ENCODE measurements around the gene GPC4. TPM values are rescaled to one million over a fixed set of nuclear protein-coding genes. Genes with fewer than 3 reads are reported as not detected.
A peak's percentile ranks its signal among the peaks of the same experiment; 100 is the strongest.

GPC4 gene
- total RNA-seq, 1 experiment from 2014 or later, result 26.2 TPM

DNA sequence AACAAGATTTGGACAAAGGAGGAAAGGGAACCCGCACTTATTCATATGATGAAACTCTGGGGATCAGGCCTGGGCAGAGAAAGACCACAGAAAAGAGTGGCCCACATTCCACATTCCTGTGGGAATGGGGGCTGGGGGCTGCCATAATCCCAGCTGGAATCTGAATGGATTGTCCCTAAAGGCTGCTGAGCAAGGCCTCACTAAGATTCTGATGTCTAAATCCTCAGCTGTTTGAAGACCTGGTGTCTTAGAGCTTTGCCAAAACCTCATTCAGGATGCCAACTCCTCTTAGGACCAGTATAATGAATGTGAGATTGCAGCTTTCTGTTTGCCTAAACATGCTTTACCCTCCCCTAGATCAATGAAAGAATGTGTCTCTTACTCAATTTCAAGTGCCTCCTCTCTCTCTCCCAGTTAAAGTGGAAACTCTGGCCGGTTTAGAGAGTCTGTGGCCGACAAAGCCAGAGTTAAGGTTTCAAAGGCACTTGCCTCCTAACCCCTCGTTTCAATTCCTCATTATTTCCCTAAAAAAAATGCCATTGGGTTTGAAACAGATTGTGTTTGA lies 33.3 kb upstream of the GPC4 start:
- CTCF ChIA-PET, result no interaction called here
- H3K9me3 Mint-ChIP-seq (ENCODE audit: low read depth, unreplicated experiment), result no peaks in the 10 kb centered on the region
- no peaks in the 10 kb centered on the region for H3K4me1 Mint-ChIP-seq (ENCODE audit: low read depth, unreplicated experiment)
- H3K4me3 Mint-ChIP-seq (ENCODE audit: low read depth, unreplicated experiment), result no peak overlapping the region
- peaks cover 7% of the 10 kb centered on the region for H3K36me3 Mint-ChIP-seq (ENCODE audit: insufficient read depth, unreplicated experiment)
- DNase-seq, result no peak
- TF ChIP-seq, protein P1, sequence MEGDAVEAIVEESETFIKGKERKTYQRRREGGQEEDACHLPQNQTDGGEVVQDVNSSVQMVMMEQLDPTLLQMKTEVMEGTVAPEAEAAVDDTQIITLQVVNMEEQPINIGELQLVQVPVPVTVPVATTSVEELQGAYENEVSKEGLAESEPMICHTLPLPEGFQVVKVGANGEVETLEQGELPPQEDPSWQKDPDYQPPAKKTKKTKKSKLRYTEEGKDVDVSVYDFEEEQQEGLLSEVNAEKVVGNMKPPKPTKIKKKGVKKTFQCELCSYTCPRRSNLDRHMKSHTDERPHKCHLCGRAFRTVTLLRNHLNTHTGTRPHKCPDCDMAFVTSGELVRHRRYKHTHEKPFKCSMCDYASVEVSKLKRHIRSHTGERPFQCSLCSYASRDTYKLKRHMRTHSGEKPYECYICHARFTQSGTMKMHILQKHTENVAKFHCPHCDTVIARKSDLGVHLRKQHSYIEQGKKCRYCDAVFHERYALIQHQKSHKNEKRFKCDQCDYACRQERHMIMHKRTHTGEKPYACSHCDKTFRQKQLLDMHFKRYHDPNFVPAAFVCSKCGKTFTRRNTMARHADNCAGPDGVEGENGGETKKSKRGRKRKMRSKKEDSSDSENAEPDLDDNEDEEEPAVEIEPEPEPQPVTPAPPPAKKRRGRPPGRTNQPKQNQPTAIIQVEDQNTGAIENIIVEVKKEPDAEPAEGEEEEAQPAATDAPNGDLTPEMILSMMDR (IDR thresholded peaks at IDR 0.05; ENCODE audit: unreplicated experiment), result no peak
- no TSS peak for BruUV-seq (replicated peaks)
- intact Hi-C loops (cut with micrococcal nuclease; ENCODE audit: unreplicated experiment), result no loop called here
- H3K27ac Mint-ChIP-seq (ENCODE audit: unreplicated experiment), result no peak overlapping the region
- no peaks in the 10 kb centered on the region for H3K27me3 Mint-ChIP-seq (ENCODE audit: unreplicated experiment)

DNA sequence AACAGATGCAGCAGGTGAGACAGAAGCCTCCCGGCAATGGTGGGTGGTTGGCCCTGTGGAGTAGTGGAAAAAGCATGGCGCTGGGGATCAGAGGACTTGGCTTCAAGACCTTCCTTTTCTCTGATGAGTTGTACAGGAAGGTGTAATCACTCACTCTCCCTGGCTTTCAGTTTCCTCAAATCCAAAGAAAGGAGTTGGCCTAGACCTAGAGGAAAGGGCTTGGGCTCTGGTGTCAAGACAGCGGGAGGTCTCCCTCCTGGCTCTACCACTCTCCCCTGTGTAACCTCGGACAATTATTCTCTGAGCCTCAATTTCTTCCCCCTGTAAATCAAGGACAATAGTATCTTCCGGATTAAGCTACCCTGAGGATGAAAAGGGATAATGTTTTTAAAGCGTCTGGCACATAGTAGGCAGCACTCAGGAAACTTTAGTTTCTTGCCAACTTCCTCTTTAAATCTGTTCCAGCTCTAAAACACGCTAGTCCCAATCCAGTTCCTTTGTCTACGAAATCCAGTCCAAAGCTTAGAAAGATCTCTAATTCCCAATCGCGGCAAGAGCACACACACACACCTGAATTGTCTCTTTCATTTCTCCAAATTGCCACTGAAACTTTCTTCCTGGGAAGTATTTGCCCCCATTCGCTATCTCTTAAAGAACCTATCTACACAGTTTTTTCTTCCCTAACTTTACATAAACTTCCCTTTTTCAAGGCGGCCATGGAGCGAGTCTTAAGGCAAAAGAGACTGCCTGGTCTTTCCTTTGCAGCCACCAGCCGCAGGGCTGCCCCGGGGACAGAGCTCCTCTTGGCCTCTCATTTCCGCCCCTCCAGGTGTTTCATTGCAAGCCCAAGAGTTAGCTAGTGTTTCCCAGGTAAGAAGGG lies 29.9 kb upstream of the GPC4 start:
- Mint-ChIP-seq H3K4me1 (ENCODE audit: low read depth, unreplicated experiment) (no peaks in the 10 kb centered on the region), H3K27ac (ENCODE audit: unreplicated experiment) (peak overlapping the region; percentile 34), H3K36me3 (ENCODE audit: insufficient read depth, unreplicated experiment) (peaks cover 7% of the 10 kb centered on the region), H3K27me3 (ENCODE audit: unreplicated experiment) (no peaks in the 10 kb centered on the region), H3K4me3 (ENCODE audit: low read depth, unreplicated experiment) (peak overlapping the region; percentile 72), H3K9me3 (ENCODE audit: low read depth, unreplicated experiment) (no peaks in the 10 kb centered on the region)
- TF ChIP-seq, protein P1 (IDR thresholded peaks at IDR 0.05; ENCODE audit: unreplicated experiment), result no peak
- BruUV-seq (replicated peaks), result no TSS peak
- CTCF ChIA-PET, result interaction anchor here (0.9 kb wide), 1 partner anchor 254 kb away, joined by 3 read pairs; no protein-coding TSS in a partner anchor
- intact Hi-C loops (cut with micrococcal nuclease; ENCODE audit: unreplicated experiment), result loop anchor here (1.0 kb wide), 1 partner anchor 30 kb away; the partner anchor contains the start of gene GPC4
- peak; percentile 34 for DNase-seq

DNA sequence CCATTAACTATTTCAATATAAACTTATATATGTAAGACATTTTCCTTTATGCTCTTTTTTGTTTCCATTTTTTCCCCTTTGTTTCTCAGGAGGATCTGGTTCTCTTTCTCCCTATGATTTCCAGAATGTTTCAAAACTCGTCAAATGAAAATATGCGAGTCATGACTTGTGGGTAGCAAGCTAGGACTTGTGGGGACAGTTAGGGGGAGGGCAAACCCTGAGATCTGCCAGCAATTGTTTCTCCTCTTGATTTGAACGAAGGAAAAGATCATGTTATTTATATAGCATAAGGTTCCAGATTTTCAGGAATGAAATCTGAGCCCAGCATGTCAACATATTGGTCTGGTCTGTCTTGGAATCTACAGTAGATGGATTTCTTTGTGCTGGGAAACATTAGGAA lies 28.9 kb upstream of the GPC4 start:
- peaks cover 7% of the 10 kb centered on the region for H3K36me3 Mint-ChIP-seq (ENCODE audit: insufficient read depth, unreplicated experiment)
- H3K9me3 Mint-ChIP-seq (ENCODE audit: low read depth, unreplicated experiment), result no peaks in the 10 kb centered on the region
- no peak overlapping the region for H3K4me3 Mint-ChIP-seq (ENCODE audit: low read depth, unreplicated experiment)
- H3K4me1 Mint-ChIP-seq (ENCODE audit: low read depth, unreplicated experiment), result no peaks in the 10 kb centered on the region
- TF ChIP-seq, protein P1 (IDR thresholded peaks at IDR 0.05; ENCODE audit: unreplicated experiment), result no peak
- CTCF ChIA-PET, result no interaction called here
- intact Hi-C loops (cut with micrococcal nuclease; ENCODE audit: unreplicated experiment), result no loop called here
- no peak overlapping the region for H3K27ac Mint-ChIP-seq (ENCODE audit: unreplicated experiment)
- DNase-seq, result no peak
- BruUV-seq (replicated peaks), result no TSS peak
- no peaks in the 10 kb centered on the region for H3K27me3 Mint-ChIP-seq (ENCODE audit: unreplicated experiment)

DNA sequence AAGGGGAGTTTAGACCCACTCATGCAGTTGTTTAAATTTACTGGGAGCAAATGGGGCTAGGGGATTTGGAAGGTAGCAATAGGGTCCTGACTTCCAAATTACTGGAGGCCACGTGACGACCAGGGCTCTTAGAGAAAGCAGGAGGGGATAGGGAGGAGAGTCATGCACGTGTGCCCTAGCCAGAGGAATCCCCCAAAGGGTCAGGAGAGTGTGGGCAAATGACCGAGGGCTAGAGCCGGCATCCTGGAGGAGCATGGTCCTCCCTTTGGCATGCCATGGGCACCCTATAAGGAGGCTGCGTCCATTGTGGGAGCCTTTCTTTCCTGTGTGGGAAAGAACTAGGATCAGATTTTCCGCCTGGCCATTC lies 25.5 kb upstream of the GPC4 start:
- Mint-ChIP-seq H3K36me3 (ENCODE audit: insufficient read depth, unreplicated experiment) (peaks cover 7% of the 10 kb centered on the region), H3K27me3 (ENCODE audit: unreplicated experiment) (no peaks in the 10 kb centered on the region), H3K9me3 (ENCODE audit: low read depth, unreplicated experiment) (no peaks in the 10 kb centered on the region), H3K27ac (ENCODE audit: unreplicated experiment) (no peak overlapping the region), H3K4me3 (ENCODE audit: low read depth, unreplicated experiment) (no peak overlapping the region), H3K4me1 (ENCODE audit: low read depth, unreplicated experiment) (no peaks in the 10 kb centered on the region)
- CTCF ChIA-PET, result no interaction called here
- BruUV-seq (replicated peaks), result no TSS peak
- DNase-seq, result no peak
- intact Hi-C loops (cut with micrococcal nuclease; ENCODE audit: unreplicated experiment), result no loop called here
- TF ChIP-seq, protein P1 (IDR thresholded peaks at IDR 0.05; ENCODE audit: unreplicated experiment), result no peak

All from Calu3 (cell line).